ENCODE measurements around the gene NCAM1. TPM values are rescaled to one million over a fixed set of nuclear protein-coding genes. Genes with fewer than 3 reads are reported as not detected.

The NCAM1 gene
- total RNA-seq, 4 donors from 2014 or later: 1.8 to 42.9 (median 10.5) TPM

DNA sequence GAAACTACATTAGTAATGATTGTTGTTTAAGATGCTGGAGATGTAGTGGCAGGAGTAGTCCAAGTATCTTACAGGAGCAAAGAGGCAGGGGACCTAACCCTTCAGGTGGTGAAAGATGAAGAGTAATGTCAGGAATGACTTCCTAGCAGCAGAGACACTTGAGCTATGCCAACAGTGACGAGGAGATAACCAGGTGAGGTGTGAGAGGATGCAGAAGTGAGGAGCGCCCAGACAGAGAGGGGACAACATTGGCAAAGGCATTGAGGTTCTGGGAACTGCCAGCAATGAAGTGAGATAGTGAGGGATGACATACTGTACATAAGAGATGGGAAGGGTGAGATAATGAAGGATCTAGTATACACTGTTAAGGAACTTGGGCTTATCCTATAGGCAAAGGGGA lies 95.8 kb downstream of the NCAM1 start:
- Histone ChIP-seq H3K36me3 (no peaks in the 10 kb centered on the region), H3K27ac (no peak overlapping the region), H3K4me3 (no peak overlapping the region), H3K9me3 (no peaks in the 10 kb centered on the region), H3K27me3 (no peaks in the 10 kb centered on the region), H3K4me1 (no peaks in the 10 kb centered on the region)
- TF ChIP-seq CTCF (IDR thresholded peaks at IDR 0.05): no peak
- no peak for TF ChIP-seq POLR2A (IDR thresholded peaks at IDR 0.05)
- DNase-seq: no peak

GRCh38 chr11:113059548-113059947 lies 98.3 kb downstream of the NCAM1 start:
- Histone ChIP-seq H3K27ac (no peak overlapping the region), H3K27me3 (no peaks in the 10 kb centered on the region), H3K36me3 (no peaks in the 10 kb centered on the region), H3K4me3 (no peak overlapping the region), H3K4me1 (no peaks in the 10 kb centered on the region), H3K9me3 (no peaks in the 10 kb centered on the region)
- no peak for DNase-seq
- TF ChIP-seq CTCF (IDR thresholded peaks at IDR 0.05) (no peak), POLR2A (IDR thresholded peaks at IDR 0.05) (no peak)

- TF ChIP-seq POLR2A (IDR thresholded peaks at IDR 0.05) (no peak), CTCF (IDR thresholded peaks at IDR 0.05) (no peak)
- H3K27me3 ChIP-seq: no peaks in the 10 kb centered on the region
- H3K36me3 ChIP-seq: no peaks in the 10 kb centered on the region
- H3K27ac ChIP-seq: no peak overlapping the region
- no peaks in the 10 kb centered on the region for H3K4me1 ChIP-seq
- no peaks in the 10 kb centered on the region for H3K9me3 ChIP-seq
- H3K4me3 ChIP-seq: no peak overlapping the region
- no peak for DNase-seq
Observed at GRCh38 chr11:113065330-113065729, 104.1 kb downstream of the NCAM1 start.

DNA sequence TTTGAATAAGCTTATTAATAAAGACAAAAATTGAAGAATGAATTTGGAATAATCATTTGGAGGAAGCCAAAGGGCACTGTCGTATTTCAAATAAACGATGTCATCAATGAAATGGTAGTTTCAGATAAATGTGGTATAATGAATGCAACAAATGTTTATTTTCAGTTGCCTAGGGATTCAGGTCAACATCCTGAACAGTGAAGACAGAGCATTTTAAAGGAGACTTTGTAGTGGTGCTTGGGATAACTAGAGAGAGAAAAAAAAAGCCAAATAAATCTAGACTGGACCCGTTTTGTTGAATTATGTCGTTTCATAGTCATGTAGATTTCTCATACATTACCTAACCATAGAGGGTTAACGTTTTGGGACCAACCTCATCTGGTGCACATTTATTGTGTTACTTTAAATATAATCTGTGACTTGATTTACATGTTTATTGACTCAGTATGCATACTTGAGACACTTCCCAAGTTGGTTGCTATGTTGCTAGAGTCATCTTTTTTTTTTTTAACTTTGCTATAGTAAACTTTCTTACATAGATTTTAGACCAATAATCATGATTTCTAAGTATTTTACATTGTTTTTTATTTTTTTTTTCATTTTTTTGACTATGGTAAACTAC lies 111.1 kb downstream of the NCAM1 start:
- no peak for DNase-seq
- no peaks in the 10 kb centered on the region for H3K27me3 ChIP-seq
- no peak overlapping the region for H3K4me3 ChIP-seq
- no peak overlapping the region for H3K27ac ChIP-seq
- no peaks in the 10 kb centered on the region for H3K9me3 ChIP-seq
- H3K4me1 ChIP-seq: no peaks in the 10 kb centered on the region
- H3K36me3 ChIP-seq: no peaks in the 10 kb centered on the region
- TF ChIP-seq POLR2A (IDR thresholded peaks at IDR 0.05) (no peak), CTCF (IDR thresholded peaks at IDR 0.05) (no peak)

- no peak overlapping the region for H3K27ac ChIP-seq
- no peak overlapping the region for H3K4me3 ChIP-seq
- H3K36me3 ChIP-seq: no peaks in the 10 kb centered on the region
- H3K4me1 ChIP-seq: no peaks in the 10 kb centered on the region
- DNase-seq: no peak
- TF ChIP-seq POLR2A (IDR thresholded peaks at IDR 0.05): no peak
- no peak for TF ChIP-seq CTCF (IDR thresholded peaks at IDR 0.05)
- no peaks in the 10 kb centered on the region for H3K9me3 ChIP-seq
- H3K27me3 ChIP-seq: no peaks in the 10 kb centered on the region
Observed at GRCh38 chr11:113073290-113073953, 112.2 kb downstream of the NCAM1 start.

Measured in Peyer's patch (tissue), 4 donors.